GM23338 (cell line): Measurements from ENCODE around the gene TAS2R43.
"Not testable (repeated sequence)": the region's sequence is repeated elsewhere in the genome, so short reads cannot be mapped to it uniquely, and the experiment has no call there.

Experiments
- CREB1 ChIP-seq: fragments of 250-450 bp; sonication (Bioruptor Pico); IDR thresholded peaks from 2 replicates; pipeline ENCODE4 v1.5.0; 2020; ENCODE audit warnings: low read depth, mild to moderate bottlenecking, moderate library complexity
- EZH2 ChIP-seq: fragments of 200-600 bp; sonication (generic); IDR thresholded peaks from one replicate; pipeline ENCODE4 v1.8.0; 2017; ENCODE audit warnings: antibody characterized with exemption, mild to moderate bottlenecking, low read depth; ENCODE audit not compliant: unreplicated experiment
- EZH2phosphoT487 ChIP-seq: fragments of 200-600 bp; sonication (generic); IDR thresholded peaks from one replicate; pipeline ENCODE4 v1.8.1; 2018; ENCODE audit warnings: antibody characterized with exemption; ENCODE audit not compliant: unreplicated experiment
- JUNB ChIP-seq: IDR thresholded peaks from one replicate; pipeline ENCODE4 v1.6.1; 2016; ENCODE audit warnings: antibody characterized with exemption; ENCODE audit not compliant: unreplicated experiment
- NANOG ChIP-seq: IDR thresholded peaks from 2 replicates; pipeline ENCODE4 v1.6.1; 2016; ENCODE audit warnings: antibody characterized with exemption, borderline replicate concordance
- POLR2AphosphoS5 ChIP-seq: IDR thresholded peaks from 2 replicates; pipeline ENCODE4 v1.6.1; 2016; ENCODE audit warnings: antibody characterized with exemption, low read depth
- REST ChIP-seq: IDR thresholded peaks from one replicate; pipeline ENCODE4 v1.6.1; 2018; ENCODE audit warnings: antibody characterized with exemption; ENCODE audit not compliant: unreplicated experiment
- STAT1 ChIP-seq: IDR thresholded peaks from one replicate; pipeline ENCODE4 v1.6.1; 2016; ENCODE audit warnings: antibody characterized with exemption; ENCODE audit not compliant: unreplicated experiment
- ZNF114 ChIP-seq: fragments of 250-450 bp; sonication (Bioruptor Pico); IDR thresholded peaks from 2 replicates; pipeline ENCODE4 v1.5.0; 2020; ENCODE audit warnings: mild to moderate bottlenecking, moderate library complexity
- ZNF331 ChIP-seq: fragments of 250-450 bp; sonication (Bioruptor Pico); IDR thresholded peaks from 2 replicates; pipeline ENCODE4 v1.5.0; 2020; ENCODE audit warnings: low read depth, mild to moderate bottlenecking, moderate library complexity
- TF ChIP-seq, protein P1 (sequence below), 2 experiments: fragments of 200-600 bp in 1 of 2; sonication (generic) in 1 of 2; conservative IDR thresholded peaks; 2 replicates each; pipeline versions ENCODE4 v1.5.1 to v1.6.1; 2016 to 2017; ENCODE audit warnings: antibody characterized with exemption in 2 of 2, low read depth in 2 of 2, mild to moderate bottlenecking in 2 of 2, moderate library complexity in 1 of 2
- TF ChIP-seq, protein P2 (sequence below): IDR thresholded peaks from 2 replicates; pipeline ENCODE4 v1.6.1; 2016; ENCODE audit warnings: antibody characterized with exemption

GRCh38 chr12:11094910-11095309 is 2.8 kb upstream of the TAS2R43 start:
- TF ChIP-seq, protein P1, sequence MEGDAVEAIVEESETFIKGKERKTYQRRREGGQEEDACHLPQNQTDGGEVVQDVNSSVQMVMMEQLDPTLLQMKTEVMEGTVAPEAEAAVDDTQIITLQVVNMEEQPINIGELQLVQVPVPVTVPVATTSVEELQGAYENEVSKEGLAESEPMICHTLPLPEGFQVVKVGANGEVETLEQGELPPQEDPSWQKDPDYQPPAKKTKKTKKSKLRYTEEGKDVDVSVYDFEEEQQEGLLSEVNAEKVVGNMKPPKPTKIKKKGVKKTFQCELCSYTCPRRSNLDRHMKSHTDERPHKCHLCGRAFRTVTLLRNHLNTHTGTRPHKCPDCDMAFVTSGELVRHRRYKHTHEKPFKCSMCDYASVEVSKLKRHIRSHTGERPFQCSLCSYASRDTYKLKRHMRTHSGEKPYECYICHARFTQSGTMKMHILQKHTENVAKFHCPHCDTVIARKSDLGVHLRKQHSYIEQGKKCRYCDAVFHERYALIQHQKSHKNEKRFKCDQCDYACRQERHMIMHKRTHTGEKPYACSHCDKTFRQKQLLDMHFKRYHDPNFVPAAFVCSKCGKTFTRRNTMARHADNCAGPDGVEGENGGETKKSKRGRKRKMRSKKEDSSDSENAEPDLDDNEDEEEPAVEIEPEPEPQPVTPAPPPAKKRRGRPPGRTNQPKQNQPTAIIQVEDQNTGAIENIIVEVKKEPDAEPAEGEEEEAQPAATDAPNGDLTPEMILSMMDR (conservative IDR thresholded peaks at IDR 0.05; ENCODE audit: low read depth in 2 of 2), result not testable (repeated sequence)
- TF ChIP-seq EZH2; EZH2phosphoT487; REST; POLR2AphosphoS5; ZNF331; CREB1 (CRISPR knock-in tag); ZNF114 (CRISPR knock-in tag); JUNB; NANOG; STAT1: not testable (repeated sequence)
- TF ChIP-seq, protein P2, sequence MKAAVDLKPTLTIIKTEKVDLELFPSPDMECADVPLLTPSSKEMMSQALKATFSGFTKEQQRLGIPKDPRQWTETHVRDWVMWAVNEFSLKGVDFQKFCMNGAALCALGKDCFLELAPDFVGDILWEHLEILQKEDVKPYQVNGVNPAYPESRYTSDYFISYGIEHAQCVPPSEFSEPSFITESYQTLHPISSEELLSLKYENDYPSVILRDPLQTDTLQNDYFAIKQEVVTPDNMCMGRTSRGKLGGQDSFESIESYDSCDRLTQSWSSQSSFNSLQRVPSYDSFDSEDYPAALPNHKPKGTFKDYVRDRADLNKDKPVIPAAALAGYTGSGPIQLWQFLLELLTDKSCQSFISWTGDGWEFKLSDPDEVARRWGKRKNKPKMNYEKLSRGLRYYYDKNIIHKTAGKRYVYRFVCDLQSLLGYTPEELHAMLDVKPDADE, result not testable (repeated sequence)
